NCI-H2227 (cell line): ENCODE measurements around the gene ASTE1.
"Not testable (repeated sequence)": the region's sequence is repeated elsewhere in the genome, so short reads cannot be mapped to it uniquely, and the experiment has no call there.

ENCODE experiments used
- DNase-seq: peaks from one replicate; lab custom pipeline; 2025; ENCODE audit not compliant: unreplicated experiment; lab: John Stamatoyannopoulos, UW

The ASTE1 gene, protein sequence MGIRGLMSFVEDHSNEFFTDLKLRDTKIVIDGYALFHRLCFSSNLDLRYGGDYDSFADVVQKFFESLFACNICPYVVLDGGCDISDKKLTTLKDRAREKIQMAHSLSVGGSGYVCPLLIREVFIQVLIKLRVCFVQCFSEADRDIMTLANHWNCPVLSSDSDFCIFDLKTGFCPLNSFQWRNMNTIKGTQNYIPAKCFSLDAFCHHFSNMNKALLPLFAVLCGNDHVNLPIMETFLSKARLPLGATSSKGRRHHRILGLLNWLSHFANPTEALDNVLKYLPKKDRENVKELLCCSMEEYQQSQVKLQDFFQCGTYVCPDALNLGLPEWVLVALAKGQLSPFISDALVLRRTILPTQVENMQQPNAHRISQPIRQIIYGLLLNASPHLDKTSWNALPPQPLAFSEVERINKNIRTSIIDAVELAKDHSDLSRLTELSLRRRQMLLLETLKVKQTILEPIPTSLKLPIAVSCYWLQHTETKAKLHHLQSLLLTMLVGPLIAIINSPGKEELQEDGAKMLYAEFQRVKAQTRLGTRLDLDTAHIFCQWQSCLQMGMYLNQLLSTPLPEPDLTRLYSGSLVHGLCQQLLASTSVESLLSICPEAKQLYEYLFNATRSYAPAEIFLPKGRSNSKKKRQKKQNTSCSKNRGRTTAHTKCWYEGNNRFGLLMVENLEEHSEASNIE

DNA sequence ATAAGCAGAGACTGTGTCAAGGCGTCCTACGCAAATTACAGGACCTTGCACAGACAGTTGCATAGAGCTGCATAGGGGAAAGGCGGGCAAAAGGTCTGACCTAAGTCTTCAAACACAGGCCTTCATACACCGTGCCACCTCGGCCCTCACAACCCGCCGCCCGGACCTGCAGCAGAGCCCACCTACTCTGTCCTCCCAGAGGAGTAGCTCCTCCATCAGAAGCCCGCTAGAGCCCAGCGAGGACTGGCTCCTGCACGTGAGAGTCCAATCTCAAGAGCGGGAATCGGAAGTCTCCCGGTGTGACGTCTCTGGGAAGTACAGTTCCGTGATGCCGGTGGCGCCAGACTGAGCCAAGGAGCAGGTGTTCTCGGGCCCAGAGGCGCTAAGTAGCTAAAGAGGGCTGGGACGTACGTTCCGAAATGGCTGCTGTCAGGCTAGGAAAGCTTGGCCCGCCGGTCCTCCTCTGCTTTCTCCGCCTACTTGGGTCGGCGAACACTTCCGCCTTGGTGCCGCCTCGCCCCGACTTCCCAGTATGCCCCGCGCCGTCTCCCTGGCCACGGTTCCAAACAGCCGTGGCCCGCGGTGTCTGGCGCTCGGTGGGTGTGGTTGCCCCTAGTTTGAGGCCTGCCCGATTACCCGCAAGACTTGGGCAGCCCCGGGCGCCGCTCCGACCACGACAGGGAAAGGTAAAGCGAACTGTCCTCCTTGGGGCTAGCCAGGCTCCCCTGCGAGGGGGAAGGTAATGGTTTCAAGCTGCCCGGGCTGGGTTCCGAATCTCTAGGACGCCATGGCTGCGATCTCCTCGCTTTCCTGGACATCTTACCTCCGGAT, at the start of gene ASTE1, which contains the start of gene NEK11:
TSS of gene ASTE1 (minus strand) at position 505 of the 831 bp plus-strand sequence. CDS start 1,519 bp downstream, outside the sequence.
TSS of gene NEK11 (plus strand) at position 557 of the 831 bp plus-strand sequence. CDS start 2,832 bp downstream, outside the sequence.
- DNase-seq: peak; percentile 89

DNA sequence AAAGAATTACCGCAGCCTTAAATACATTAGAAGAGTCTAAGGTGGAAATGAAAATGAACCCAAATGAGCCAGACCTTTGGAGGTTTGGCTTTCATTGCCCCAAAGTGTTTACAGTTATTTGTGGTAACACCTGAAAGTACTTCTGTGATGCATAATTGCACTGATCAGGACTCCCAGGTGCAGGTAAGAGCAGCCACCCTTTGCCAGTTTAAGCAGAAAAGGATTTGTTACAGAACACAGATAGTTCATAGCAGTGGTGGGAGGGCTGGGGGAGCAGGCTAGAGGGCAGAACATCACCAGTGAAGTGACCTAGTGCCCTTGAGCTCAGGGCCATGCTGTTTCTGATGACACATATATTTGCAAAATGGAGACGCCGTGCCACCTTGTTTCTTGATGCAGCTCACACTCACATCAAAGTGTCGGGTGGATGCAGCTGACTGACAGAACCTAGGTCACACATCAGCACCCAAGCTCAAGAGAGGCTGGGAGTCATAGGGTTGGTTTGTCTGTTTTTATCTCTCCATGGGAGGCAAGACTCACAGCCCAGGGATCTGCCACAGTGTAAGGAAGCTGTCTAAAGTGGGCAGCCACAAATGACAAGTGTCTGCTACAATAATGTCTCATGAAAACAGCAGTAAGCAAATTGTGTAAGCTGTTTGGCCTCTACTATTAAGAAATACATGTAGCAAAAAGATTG, 49.2 kb upstream of the ASTE1 start:
- DNase-seq: no peak

DNA sequence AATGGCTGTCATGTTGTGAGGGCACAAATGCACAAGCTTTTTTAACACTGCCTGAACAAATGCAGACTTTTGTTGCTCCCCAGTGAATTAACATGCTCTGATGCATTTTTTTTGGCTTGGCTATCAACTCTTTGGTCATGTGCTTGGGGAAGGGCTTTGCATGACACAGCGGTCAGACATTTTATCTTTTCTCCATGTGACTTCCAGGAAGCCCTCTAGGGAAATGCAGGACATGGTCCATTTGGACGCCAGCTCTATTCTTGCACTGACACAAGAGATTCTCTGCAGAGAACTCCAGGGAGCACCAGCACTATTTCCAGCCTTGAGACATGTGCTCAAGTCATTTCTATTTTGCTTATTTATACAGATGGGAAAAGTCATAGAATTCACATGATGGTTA, 46.2 kb upstream of the ASTE1 start:
- DNase-seq: no peak

DNA sequence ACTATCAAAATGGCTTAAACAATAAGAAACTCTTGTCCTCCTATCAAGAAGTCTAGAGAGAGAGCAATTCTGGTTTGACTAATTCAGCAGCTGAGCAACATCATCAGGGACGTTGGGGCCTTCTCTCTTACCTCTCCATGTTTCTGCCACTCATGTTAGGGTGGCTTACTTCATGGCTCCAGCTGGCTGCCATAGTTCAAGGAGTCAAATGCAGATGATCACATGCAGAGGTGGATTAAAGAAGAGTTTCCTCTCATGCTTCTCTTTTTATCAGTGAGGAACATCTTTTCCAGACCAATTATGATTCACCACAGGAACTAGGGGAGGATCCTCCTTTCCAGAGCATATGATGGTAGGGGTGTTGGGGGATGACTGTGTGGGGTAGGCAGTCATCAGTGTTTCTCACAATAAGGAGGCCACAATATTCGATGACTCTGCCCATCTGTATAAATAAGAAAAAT, 45.5 kb upstream of the ASTE1 start:
- DNase-seq: no peak

DNA sequence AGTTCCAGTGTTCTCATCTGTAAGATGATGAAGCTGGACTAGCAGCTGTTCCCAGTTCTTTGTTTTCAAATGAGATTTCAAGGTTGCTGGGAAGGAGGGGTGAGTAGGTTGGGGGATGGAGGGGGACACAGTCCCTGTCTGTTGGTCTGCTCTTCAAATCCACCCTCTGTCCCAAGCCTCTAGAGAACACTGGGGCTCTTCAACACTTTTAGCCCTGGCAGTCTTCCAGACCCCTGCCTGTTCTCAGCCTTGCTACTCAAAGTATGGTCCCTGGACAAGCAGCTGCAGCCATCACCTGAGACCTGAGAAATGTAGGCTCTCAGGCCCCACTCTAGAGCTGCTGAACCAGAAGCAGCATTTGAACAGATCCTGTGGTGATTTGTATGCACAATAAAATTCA, 41.4 kb upstream of the ASTE1 start:
- DNase-seq: no peak

DNA sequence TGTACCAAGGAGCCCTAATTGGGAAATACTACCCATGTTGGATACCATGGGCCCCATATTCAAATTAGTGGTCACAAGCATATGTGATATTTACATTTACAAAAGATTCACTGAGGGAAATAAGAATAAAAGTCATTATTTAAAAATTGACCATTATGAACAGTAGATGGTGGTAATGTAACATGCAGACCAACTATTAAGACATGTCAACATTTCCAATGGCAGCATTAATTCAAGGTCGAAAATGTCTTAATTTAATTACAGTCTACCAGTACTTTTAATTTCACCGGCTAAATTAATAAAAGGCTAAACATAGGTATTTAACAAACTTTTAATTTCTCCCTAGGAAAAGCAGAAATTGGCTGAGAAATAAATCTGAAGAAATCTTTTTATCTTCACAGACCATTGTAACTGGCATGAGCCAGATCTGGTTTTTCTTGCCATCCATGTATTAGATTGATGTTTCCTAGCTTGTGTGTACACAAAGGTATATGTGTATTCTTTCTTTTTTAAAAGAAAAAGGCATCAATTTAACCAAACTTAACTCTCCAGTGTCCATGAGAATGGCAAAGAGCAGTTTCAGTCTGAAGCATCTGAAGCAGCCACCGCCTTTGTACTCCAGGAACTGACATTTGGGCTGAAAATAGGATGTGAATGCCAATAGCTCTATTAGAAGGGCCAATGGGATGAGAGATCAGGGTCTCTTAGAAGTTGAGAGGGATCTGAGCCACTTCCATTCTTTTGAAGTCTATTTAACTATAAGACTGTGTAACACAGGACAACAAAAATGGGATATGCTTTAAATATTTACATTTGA, 26.6 kb upstream of the ASTE1 start:
- no peak for DNase-seq

DNA sequence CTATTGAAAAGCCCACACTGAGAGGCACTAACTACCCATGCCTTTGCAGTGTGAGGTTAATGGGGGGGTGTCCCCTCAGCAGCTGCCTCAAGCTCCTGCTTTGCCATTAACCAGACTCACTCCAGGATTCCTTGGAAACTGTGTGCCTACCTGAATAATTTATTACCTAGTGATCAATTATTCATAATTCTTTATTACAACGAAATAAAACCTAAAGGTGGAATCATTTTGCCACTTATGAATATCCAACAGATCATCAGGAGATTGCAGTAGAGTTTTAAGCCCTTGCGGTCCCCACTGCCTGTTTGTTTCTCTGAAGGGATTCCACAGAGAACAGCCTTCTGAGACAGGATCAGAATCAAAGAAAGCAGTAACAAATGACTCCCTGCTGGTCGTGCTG, 23.4 kb upstream of the ASTE1 start:
- DNase-seq: no peak

DNA sequence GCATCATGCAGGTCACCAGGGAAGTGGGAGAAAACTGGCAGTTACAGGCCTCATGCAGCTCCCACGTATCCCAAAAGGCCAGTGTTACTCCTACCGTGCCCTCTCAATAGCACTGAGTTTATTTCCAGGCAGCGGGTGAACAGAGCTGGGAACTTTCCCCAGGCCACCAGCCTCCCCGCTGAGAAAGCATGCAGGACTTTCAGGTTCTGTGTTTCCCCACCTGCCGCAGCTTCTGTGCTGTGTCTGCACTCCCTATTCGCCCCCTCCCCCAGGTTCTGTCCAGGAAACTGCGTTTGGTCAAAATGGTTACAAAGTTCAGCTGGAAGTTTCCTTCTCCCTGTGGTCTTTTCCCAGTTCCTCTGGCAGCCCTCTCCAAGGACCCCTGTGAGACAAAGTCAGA, 21.4 kb upstream of the ASTE1 start:
- DNase-seq: no peak

DNA sequence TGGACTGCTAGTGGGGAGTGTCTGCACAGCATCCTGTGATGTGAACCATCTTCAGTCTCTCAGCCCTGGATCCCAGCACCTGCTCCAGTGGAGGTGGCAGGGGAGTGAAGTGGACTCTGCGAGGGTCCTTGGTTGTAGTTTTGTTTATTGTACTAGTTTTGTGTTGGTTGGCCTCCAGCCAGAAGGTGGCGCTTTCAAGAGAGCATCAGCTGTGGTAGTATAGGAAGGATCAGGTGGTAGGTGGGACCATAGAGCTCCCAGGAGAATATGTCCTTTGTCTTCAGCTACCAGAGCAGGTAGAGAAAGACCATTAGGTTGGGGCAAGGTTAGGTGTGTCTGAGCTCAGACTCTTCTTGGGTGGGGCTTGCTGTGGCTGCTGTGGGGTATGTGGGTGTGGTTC, 21.0 kb upstream of the ASTE1 start:
- DNase-seq: no peak

DNA sequence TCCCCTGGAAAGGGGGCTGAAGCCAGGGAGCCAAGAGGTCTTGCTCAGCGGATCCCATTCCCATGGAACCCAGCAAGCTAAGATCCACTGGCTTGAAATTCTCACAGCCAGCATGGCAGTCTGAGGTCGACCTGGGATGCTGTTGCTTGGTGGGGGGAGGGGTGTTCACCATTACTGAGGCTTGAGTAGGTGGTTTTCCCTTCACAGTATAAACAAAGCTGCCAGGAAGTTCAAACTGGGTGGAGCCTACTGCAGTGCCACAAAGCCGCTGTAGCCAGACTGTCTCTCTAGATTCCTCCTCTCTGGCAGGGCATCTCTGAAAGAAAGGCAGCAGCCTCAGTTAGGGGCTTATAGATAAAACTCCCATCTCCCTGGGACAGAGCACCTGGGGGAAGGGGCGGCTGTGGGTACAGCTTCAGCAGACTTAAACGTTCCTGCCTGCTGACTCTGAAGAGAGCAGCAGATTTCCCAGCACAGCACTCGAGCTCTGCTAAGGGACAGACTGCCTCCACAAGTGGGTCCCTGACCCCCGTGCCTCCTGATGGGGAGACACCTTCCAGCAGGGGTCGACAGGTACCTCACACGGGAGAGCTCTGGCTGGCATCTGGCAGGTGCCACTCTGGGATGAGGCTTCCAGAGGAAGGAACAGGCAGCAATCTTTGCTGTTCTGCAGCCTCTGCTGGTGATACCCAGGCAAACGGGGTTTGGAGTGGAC, 15.8 kb upstream of the ASTE1 start:
- not testable (repeated sequence) for DNase-seq

DNA sequence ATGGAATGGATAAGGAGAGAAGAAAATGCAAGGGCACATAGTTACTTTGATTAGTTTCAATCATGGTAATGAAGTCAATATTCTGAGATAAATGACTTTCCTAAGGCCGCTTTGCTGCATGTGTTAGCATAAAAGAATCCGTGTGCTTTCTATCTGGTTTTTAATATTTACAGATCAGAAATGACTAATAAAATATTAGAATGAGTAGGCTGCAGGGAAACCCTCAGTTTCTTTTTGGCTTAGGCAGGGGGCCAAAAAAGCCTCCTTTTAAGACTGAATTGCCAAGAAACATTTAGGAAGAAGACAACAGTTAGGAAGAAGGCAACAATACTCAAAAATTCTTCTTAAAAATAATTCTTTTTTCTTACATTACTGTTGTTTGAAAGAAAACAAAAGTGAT, 11.7 kb upstream of the ASTE1 start:
- no peak for DNase-seq

DNA sequence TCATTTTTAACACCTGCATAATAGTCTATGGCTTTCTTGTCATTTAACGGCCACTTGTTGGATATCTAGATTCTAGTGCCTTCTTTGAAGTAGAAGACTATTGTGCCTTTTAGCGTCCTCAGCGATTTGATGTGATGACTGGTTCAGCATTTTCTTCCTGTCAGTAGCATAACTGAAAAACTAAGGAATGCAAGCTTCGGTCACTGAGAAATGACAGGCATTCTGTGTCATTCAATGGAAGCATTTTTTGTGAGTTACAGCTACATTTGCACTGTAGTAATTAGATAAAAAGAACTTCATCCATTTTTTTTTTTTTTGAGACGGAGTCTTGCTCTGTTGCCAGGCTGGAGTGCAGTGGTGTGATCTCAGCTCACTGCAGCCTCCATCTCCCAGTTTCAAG, 10.4 kb upstream of the ASTE1 start:
- DNase-seq: no peak

DNA sequence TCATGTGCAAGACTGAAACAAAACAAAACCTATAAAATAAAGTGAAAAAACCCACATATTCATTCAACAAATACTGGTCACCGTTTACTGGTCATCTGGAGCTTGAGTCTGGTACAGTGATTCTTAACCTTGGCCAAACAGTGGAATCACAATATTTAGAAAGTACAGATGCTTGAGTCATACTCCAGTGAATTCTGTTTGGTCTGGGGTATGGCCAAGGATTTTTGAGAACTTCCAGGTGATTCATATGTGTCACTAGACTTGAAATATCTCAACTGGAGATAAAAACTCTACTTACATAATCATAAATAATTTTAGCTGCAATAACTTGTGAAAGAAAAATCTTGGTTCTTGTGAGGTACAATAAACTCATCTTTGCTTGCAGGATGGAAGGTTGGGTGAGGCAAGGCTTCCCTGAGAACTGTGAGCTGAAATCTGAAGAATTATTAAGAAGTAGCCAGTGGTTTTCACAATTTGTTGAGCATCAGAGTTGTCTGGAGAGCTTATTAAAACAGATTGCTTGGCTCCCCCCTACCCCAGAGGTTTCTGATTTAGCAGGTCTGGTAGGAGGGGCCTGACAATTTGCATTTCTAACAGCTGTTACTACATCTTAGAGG, 9.7 kb upstream of the ASTE1 start:
- no peak for DNase-seq

DNA sequence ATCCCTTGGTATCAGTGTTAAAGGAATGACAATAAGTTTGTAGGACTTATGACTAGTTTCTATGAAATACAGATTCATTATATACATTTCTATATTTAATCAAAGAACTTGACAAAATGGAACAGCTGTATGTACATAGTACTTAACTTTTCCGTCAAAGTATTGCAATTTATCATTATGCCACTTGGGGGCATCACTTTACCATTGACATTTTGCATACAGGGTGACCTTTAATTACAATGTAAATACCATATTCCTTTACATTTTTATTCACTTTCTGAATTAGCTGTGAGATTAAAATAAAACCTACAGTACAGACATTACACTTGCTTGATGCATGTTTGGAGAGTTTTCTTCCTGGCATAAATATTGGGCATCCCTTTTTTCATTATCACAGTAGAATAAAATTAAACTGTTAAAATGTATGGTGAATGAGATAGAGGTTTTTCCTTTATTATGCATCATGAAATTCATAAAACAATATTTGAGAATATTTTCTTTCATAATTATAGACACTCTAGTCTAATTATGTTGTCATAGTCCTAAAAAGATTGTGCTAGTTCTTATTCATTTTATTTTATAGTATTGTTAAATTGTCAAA, 7.0 kb upstream of the ASTE1 start:
- peak; percentile 60 for DNase-seq

DNA sequence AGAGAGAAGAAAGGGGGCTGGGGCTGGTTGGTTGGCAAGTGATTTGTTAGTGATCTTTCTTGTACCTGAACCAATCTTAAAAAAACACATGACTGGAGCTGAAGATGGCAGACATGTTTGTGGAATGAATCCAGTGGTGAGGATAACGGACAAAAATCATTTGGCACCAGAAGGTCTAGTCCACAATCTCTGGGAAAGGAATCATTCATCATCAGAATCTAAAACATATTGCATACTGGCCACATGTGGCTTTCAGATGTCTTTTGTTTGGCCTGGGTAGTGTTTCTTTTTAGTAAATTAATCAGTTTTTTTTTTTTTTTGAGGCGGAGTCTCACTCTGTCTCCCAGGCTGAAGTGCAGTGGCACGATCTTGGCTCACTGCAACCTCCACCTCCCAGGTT, 5.0 kb upstream of the ASTE1 start:
- no peak for DNase-seq

DNA sequence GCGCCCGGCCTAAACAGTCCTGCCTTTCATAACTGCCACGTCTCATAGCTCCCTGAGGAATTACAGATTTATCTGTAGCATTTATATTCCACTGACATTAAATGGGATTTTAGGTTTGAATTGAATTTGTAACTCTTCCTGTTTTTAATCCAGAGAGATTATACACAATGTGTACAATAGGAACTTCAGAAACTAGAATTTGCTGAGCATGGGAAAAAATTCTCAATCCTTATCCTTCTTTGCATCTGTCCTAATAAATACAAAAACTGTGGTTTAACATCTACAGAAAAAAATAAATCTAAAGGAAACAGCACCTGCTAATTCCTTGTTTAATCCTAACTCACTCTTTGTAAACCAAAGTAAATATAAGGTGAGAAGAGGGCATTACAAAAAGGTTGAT, 2.2 kb upstream of the ASTE1 start:
- DNase-seq: no peak

DNA sequence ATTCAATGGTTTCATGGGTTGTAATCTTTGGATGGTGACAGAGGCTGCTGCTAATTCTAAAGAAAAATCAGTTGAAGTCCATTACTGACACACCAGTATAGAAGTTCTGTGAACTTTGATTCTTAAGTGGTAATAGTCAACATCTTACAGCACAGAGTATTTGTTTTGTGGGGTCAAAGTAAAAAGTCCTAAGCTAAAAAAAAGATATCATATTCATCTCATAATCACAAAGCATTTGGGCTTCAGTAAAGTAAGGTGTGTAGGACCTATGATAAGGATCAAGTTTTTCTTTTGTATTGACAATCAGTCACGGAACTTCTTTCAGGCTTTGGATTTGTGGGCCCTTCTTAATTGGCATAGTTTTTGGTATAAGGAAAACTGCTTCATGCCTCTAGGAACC, 1.1 kb downstream of the ASTE1 start:
- no peak for DNase-seq

DNA sequence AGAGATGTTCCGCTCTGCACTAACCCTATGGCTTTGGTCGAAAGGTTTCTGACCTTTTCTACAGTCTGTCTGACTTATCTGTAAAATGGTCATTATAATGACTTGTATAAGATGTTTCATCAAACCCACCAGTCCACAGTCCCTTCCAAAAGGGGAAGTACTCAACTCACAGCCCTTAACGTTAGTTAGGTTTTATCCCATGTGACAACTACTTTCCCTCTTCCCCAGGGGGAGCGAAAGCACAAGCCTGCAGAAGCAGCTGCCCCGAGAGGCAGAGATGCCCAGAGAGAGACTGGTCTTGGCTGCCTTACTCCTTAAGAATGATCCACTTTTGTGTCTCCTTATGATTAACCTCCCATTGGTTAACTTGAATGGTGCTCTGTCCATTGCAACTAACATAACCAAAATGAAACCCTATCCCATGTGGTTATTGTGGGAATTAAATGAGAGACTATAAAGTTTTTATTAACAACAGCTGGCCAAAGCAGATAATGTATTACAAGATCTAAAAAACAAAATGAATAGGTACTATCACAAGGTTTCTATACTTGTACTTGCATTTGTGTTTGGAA, 6.4 kb downstream of the ASTE1 start:
- DNase-seq: no peak
